ENCODE measurements around the gene UNKL.

UNKL gene

GRCh38 chr16:1348441-1348840 lies 66.1 kb downstream of the UNKL start:
- no peak for TF ChIP-seq CTCF (IDR thresholded peaks at IDR 0.05)

GRCh38 chr16:1347962-1348361 lies 66.5 kb downstream of the UNKL start:
- no peak for TF ChIP-seq CTCF (IDR thresholded peaks at IDR 0.05)

GRCh38 chr16:1347286-1347855 lies 67.1 kb downstream of the UNKL start:
- TF ChIP-seq CTCF (IDR thresholded peaks at IDR 0.05), result no peak

GRCh38 chr16:1346422-1347285 lies 67.8 kb downstream of the UNKL start:
- no peak for TF ChIP-seq CTCF (IDR thresholded peaks at IDR 0.05)

GRCh38 chr16:1345651-1346421 lies 68.7 kb downstream of the UNKL start:
- no peak for TF ChIP-seq CTCF (IDR thresholded peaks at IDR 0.05)

GRCh38 chr16:1345087-1345486 lies 69.4 kb downstream of the UNKL start:
- TF ChIP-seq CTCF (IDR thresholded peaks at IDR 0.05), result no peak

GRCh38 chr16:1344499-1344898 lies 70.0 kb downstream of the UNKL start:
- TF ChIP-seq CTCF (IDR thresholded peaks at IDR 0.05), result no peak
